Measurements from ENCODE around the gene ACTL8.

Gene ACTL8, protein sequence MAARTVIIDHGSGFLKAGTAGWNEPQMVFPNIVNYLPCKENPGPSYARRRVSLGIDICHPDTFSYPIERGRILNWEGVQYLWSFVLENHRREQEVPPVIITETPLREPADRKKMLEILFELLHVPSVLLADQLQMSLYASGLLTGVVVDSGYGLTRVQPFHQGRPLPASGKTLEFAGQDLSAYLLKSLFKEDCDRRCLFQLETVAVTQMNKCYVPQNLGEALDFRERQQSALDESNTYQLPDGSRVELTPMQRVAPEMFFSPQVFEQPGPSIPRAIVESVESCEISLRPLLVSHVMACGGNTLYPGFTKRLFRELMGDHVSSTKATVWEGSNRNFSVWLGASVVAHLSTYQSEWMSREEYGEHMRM

DNA sequence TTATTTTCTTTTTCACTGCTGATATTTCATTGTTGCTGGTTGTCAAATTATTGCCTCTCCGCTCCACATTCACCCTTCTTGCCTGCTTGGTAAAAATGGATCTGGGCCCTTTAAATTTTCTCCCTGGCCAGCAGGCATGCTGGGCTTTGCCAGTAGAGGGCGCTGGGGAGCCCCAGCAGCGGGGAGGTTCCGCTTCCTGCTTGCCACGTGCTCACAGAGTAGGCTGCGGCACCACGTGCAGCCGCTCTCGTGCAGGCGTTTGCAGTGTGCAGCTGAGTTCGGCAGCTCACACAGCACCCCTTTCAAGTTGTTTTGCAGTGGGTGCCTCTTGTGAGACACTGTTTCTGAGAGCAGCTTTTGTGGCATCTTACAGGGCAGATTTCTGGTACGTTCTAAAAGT lies at the start of gene ACTL8:
ACTL8 (plus strand) TSS at position 214 of the 400 bp plus-strand sequence. CDS start 67,676 bp downstream, outside the sequence.
- DNase-seq, result no peak

DNA sequence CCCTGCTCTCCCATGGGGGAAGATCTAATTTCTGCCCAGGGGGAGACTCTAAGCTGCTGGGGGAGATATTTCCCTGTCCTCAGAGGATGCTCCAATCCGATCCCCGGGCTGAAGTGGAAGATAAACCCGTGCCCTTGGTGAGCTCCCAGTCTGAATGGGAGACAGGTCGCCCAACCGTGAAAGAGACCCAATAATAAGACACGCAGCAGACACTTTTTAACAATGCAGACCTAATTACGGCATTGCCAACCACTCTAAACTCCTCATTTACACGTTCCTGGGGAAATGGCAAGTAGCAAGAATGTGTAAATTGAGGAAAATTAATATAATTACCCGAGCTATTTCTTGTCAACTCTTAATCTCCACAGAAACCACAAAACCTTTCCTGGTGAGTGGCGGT lies 48.7 kb upstream of the ACTL8 start:
- no peak for DNase-seq

DNA sequence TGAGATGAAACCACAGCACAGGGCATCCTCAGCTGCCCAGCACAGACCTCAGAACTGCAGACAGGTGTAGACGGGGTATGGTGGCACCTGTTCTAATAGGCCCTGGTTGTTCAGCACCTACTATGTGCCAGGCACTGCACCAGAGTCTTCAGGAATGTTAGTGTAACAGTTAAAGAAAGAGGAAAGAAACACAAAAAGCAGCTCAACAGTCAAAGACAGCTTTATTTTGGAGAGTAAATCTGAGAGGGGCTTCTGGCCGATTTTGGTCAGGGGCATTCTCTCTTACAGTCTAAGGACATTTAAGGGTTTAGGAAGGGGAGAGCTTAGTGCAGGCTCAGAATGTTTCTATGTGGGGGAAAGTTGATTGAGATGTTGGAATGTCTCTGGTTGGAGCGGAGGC lies 45.2 kb upstream of the ACTL8 start:
- DNase-seq, result no peak

DNA sequence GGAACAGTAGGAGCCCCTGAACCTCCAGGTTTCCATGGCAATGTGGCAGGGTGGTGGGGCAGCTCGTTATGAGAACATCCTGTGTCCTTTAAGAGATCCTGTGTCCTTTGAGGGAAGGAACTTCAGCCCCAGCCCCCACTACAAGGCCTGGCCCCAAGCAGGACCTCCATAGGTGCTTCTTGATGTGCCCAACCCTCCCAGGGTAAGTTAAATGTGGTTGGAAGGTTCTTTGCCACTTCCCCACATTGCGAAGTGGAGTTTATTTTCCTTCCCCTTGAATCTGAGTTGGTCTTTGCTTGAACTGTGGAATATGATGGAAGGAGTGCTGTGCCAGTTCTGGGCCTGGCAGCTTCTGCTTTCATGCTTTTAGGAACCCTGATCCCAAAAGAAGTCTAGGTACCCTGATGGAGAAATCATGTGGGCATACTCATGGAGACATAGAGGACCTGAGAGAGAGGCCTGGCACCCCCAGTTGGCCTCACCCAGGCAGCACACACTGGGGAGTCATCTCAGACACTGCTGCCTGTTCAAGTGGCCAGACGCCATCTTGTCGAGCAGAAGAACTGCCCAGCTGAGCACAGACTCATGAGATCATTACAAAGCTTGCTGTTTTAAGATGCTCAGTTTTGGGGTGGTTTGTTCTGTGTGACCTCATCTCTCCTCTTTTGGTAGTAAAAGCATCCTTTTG lies 44.1 kb upstream of the ACTL8 start:
- no peak for DNase-seq

DNA sequence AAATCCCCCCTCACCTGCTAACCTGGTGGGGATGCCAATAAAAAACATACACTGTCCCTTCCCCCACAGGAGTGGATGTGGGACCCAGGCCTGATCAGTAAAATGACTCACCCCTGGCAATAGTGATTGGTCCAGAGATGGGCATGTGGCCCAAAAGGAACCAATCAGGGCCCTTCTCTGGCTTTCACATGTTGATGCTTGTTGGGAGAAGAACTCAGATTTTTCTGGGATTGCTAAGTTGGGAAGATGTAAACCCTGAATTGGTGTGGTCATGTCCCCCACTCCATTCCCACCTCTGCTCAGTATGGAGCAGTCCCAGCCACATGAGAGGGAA lies 43.6 kb upstream of the ACTL8 start:
- DNase-seq, result no peak

DNA sequence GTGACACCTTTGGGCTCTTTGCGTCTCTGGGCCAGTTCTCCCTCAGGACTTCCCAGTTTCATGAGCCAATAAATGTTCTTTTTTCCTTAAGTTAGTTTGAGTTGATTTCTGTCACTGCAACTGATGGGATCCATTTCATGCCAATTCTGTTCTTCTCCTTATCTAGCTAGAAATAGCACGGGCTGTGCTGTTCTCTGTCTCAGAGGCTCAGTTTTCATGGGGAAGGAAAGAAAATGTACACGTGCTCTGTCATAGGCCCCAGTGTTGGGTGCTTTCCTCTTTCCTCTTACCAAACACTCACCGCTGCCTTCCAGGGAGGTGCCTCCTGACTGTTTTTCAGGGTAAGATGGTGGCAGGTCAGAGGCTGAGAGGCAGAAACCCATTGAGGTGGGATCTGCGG lies 43.2 kb upstream of the ACTL8 start:
- no peak for DNase-seq

DNA sequence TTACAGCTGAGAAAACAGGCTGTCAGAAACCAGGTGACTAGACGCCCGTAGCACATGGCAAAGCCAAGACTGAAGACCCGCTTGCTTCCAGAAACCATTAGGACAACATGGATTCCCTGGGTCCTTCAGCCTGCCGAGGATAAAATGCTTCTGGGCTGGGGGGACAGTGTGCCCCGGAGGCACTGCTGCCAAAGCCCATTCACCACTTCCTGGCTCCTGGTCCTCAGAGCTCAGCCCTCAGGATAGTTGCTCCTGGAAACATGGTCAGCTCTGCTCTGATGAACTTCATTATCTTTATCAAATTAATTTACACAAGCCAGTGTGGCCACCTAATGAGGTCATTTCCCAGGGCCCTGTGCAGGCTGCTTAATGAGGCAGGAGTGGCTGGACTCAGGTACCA lies 41.1 kb upstream of the ACTL8 start:
- DNase-seq, result no peak

DNA sequence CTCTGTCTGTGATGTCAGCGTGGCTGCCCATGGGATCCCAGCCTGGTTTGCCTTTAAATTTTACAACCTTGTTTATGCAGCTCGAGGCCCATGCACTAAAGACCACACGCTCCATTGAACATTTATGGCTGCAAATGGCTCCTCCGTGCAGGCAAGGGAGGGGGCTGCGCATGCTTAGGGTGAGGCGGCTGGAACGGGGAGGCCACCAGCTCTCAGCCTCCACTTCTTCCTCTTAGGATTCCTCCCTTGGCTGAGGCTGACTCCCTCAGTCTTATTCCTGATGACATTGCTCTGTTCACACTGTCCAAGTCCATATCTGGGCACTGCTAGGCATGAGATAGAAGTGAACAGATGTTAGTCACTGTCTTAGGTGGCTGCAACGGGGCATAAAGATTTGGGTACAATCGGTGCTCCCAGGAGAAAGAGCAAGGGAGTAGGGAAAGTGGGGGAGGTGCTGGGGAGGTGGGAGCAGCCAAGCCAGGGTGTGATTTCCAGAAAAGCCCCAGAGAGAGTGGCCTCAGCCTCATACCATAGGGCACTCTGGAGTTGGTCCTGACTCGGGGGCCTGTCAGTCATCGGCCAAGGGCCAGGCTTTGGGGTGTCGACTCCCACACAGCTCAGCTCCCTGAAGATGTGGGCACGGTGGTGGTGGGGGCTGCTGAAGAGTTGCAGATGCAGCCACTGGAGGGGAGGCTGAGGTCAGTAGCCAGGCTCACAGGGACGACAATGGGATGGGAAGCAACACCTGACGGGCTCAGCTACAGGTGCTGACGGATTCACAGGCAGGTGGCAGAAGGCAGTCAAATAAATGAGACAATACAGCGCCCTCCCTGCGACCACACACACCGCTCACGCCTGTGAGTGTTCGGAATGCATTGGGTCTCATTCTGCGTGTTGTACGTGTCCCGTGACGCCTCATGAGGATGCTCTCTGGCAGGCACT lies 37.3 kb upstream of the ACTL8 start:
- DNase-seq, result no peak

DNA sequence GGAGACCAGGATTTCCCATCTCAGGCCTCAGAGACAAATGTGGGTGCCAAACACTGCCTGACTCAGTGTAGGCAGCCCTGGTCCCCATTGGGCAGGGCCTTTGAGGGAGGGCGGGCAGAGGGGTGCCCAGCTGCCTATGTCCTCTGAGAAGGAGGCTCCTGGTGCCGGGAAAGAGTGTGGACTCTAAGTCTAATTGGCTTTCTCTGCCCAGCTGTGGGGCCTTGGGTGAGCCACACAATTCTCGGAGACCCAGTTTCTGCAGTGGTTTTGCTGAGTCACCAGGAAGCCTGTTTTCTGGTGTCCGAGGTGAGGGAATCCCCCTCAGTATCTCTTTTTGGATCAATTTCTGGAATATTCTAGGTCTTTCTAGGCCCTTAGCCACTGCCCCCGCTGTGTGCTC lies 35.3 kb upstream of the ACTL8 start:
- no peak for DNase-seq

DNA sequence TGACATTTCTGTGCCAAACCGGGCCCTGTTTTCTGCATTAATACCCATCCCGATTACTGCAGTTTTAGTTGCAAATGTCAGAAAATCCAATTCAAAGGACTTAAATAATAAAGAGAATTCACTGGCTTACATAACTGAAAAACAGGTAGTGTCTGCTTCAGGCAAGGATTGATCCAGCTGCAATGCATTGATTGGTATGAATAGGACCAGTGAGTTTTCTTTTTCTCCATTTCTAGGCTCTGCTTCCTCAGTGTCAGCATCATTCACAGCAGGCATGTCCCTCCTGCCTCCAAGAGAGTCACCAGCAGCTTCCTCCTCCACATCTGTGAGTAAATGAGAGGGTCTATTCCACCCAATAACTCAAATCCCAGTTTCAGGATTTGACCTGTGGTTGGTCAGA lies 33.7 kb upstream of the ACTL8 start:
- no peak for DNase-seq

DNA sequence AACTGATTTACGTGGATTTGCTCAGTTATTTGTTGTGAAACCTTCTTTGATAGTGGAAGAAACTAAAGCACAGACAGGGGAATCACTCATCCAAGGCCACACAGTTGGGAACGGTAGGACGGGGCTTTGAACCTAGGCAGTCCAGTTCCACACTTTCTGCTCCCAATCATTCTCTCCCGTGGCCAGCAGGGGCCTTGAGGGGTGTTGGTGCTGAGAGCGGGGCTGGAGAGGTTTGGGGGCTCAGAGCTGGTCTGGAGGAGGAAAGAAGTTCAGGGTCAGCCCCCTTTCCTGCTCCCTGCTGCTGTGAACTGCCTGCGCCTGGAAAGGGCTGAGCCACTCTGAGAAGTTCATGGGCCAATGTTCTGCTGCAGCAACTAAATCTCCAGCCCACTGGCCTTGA lies 31.4 kb upstream of the ACTL8 start:
- no peak for DNase-seq

DNA sequence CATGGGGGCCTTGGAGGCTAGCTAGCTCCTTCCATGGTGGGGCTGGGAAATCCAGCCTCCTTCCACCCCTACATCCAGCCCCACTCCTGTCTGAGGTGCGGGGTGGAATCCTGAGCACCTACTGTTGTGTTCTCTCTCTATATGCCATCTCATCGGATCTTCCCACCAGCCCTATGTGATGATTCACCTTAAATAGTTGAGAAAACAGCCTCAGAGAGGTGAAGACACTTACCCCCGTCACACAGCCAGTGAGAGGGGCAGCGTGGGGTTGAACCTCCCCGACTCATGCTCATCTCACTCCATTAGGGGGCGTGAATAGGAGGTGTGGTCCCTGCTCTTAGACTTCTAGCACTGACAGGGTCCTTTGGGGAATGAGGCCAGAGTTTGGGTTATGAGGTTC lies 31.0 kb upstream of the ACTL8 start:
- no peak for DNase-seq

DNA sequence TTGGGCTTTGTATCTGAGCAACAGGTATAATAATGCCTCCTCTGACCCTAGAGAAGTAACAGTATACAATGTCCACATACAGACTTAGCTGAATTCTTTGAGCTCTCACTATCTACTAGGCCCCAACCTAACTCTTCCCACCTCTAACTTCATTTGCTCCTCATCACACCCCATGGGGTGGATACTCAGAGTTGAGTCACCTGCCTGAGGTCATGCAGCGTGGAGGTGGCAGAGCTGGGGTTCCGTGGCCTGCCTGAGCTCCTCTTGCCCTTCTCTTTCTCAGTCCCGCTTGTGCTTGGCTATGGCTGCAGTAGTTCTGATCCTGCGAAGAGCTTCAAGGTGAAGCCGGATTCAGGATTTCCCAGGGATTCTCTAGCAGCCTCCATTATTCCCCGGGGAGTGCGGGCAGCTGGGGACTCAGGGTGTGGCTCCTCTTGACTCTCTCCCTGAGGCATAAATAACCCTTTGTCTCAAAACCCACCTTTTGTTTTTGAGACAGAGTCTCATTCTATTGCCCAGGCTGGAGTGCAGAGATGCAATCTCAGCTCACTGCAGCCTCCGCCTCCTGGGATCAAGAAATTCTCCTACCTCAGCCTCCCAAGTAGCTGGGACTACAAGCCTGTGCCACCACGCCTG lies 29.9 kb upstream of the ACTL8 start:
- no peak for DNase-seq

DNA sequence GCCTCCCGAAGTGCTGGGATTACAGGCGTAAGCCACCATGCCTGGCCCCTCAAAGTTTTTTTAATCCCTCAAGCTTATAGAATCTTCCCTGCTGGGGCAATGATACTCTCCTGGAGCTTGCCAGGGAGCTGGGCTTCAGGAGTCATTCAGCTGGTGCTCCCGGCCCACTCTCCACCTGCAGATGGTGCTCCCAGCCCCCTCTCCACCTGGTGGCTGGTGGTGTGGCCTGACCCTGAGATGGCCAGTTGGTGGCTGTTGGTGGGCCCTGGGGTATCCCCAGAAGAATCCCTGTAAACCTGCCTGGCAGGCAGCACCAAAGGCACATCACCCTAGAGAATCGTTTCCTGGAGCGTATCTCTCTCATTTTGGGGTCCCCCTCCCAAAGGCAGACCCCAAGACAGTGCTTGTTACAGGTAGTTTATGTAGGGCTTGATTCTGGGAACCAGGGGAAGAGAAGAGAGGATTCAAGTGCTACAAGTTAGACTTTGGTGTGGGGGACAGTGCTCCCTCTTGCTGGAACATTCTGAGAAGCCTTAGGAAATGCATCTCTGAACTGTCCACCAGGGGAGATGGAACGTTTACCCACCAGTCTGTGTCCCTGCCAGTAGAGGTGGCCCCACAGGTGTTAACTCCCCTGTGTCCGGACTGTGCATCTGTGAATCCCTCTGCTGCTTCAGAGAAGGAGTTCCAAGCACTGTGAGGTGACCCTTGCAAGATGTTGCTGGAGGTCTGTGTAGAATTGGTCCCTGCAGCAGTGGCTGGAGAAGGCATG lies 29.1 kb upstream of the ACTL8 start:
- DNase-seq, result no peak

DNA sequence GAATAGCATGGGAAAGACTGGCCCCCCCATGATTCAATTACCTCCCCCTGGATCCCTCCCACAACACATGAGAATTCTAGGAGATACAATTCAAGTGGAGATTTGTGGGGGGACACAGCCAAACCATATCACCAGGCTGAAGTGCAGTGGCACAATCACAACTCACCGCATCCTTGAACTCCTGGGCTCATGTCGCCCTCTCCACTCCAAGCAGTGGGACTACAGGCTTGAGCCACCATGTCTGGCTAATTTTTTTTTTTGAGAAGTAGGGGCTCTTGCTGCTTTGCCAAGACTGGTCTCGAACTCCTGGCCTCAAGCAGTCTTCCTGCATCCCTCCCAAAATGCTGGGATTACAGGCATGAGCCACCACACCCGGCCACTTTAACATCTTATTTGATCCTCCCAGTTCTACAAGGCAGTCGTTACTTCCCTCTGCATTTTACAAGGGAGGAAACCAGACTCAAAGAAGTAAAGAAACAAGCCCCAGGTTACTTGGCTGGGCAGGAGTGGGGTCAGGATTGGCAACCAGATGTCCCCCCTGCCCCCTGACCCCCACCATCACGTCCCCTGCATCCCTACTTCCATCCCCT lies 26.9 kb upstream of the ACTL8 start:
- DNase-seq, result no peak

DNA sequence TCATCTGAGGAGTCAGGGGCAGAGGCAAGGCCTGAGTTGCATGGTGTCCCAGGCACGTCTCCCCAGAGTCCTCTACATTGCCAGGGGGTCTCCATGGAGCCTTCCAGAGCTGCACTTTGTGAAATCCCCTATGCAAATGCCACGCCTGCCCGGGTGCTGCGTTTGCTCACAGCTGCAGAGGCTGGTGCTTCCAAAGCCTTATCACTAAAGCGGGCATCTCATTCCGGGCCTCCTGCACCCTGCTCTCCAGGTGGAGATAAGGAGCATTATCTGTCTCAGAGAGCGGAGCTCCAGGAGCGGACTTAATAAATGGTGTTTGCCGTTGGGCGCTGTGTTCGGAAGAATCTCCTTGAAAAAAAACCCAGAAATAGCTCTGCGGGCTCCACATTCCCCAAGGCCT lies 25.9 kb upstream of the ACTL8 start:
- DNase-seq, result no peak

DNA sequence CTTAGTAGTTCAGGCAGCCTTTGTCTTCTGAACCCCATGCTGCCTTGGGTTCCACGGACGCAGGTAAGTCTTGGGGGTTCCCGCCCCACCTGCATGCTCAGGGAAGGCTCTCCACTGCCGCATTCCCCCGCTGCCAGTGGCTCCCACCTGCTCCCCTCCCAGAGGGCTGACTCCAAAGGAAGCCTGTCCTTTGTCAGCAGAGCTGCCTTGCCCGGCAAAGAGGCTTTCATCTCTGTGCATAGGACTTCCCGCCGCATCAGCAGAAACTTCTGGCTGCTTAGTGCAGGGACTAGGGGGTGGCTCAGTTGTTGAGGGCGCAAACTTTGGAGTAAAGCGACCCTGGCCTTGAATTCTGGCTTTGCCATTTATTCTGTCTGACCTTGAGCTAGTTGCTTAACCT lies 25.2 kb upstream of the ACTL8 start:
- DNase-seq, result no peak

DNA sequence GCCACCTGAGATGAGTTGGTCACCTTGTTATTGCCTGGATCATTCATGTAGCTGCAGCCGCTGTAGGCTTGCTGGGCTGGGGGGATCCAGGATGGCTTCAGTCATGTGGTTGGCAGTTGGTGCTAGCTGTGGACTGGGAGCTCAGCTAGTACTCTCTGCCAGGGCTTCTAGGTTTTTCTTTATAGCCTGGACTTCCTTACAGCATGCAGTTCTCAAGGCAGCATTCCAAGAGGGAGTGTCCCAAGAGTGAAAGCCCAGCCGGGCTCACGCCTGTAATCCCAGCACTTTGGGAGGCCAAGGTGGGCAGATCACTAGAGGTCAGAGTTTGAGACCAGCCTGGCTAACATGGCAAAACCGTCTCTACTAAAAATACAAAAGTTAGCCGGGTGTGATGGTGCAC lies 23.7 kb upstream of the ACTL8 start:
- no peak for DNase-seq

DNA sequence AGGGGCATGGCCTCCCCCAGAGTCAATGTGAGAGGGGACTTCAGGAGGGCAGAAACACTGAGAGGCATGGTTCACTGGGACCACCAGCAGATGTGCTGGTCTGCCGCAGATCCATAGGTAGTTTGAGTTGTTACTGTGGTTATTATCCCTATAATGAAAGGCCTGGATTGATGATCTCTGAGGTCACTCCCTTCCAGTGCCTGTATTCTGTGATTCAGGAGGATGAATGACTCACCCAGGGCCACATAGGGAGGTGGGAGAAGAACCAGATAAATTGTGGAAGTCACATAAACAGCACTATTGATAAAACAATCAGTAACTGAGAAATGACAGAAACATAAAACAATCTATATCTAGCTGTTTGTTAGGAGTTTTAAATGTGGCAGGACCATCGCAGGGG lies 22.7 kb upstream of the ACTL8 start:
- DNase-seq, result no peak

DNA sequence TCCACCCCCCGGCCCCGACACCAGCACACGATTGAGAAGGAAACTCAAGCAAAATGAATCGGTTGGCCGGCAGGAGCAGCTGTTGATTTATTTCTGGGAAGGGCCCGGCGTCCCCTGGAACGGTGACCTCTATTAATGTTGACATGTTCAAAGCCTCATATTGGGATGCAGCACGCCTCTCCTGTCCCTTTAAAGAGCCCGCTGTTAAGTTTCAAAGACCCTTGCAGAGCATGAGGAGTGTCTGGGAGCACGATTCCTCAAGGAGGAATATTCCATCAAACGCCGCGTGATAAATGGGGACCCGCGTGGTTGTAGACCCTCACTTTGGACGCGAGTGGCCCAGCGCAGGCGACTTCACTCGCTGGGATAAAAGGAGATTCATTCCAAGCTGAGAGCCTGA lies 21.5 kb upstream of the ACTL8 start:
- DNase-seq, result no peak

DNA sequence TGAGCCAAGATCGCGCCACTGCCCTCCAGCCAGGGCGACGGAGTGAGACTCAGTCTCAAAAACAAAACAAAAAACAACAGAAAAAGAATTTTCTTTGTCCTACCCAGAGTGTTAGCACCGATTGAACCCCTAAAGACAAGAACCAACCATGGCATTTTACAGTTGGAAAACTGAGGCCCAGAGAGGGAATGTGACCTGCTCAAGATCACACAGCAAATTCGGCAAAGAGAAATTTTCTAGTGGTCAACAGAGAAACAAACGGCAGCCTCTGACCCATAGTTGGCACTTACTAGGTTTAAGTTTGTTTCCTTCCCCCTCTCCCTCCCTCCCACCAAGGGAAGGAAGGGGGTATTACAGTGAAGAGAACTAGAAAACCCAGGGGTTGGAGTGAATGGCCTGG lies 20.5 kb upstream of the ACTL8 start:
- DNase-seq, result no peak

DNA sequence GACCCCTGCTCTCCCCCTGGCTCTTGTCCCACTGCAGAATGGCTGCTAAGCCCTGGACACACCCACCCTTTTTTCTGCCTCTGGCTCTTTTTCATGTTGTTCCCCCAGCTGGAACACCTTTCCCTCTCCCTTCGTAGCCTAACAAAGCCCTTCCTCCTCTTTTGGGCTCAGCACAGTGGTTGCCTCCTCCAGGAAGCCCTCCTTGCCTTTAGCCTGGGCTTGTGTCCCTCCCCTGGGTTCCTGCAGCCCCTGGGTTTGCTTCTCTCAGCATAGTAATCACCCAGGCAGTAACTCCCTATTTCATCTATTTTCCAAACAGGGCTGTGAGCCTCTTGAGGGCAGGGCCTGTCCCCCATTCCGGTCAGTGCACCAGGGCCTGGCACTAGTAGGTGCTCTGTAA lies 19.8 kb upstream of the ACTL8 start:
- DNase-seq, result no peak

All from NCI-H524 treated with DMSO at 0.1 percent for 48 hours (cell line).